Liver (tissue), 10 donors: ENCODE results near the gene ZDHHC8. TPM values are rescaled to one million over a fixed set of nuclear protein-coding genes. Genes with fewer than 3 reads are reported as not detected.

Source experiments
- DNase-seq: peaks from one replicate; pipeline ENCODE4 v3.0.0-alpha.2; 2017; ENCODE audit warnings: low spot score
- H3K27ac ChIP-seq, 2 donors: one replicate each; pipeline ENCODE4 v1.7.0; 2013; ENCODE audit warnings: inconsistent platforms in 2 of 2, low read length in 2 of 2, control low read depth in 1 of 2, low read depth in 1 of 2, mild to moderate bottlenecking in 1 of 2
- H3K27me3 ChIP-seq, 4 donors: one replicate each; pipeline versions ENCODE4 v1.6.1 to v1.7.0; 2013; ENCODE audit warnings: low read length in 3 of 4, inconsistent platforms in 1 of 4, mild to moderate bottlenecking in 1 of 4, moderate library complexity in 1 of 4; ENCODE audit not compliant: control insufficient read depth in 4 of 4, insufficient read depth in 4 of 4
- H3K36me3 ChIP-seq, 4 donors: one replicate each; pipeline versions ENCODE4 v1.6.1 to v1.7.0; 2013; ENCODE audit warnings: low read length in 3 of 4, mild to moderate bottlenecking in 3 of 4, low read depth in 1 of 4, moderate library complexity in 1 of 4; ENCODE audit not compliant: control insufficient read depth in 4 of 4, insufficient read depth in 3 of 4
- H3K4me1 ChIP-seq, 4 donors: one replicate each; pipeline versions ENCODE4 v1.6.1 to v1.7.0; 2013; ENCODE audit warnings: low read length in 3 of 4, mild to moderate bottlenecking in 3 of 4, moderate library complexity in 1 of 4; ENCODE audit not compliant: control insufficient read depth in 4 of 4, insufficient read depth in 4 of 4
- H3K4me3 ChIP-seq, 3 donors: one replicate each; pipeline versions ENCODE4 v1.6.1 to v1.7.0; 2013; ENCODE audit warnings: low read length in 3 of 3, control low read depth in 1 of 3, low read depth in 1 of 3, mild to moderate bottlenecking in 1 of 3
- H3K9ac ChIP-seq, 2 donors: one replicate each; pipeline ENCODE4 v1.7.0; 2013; ENCODE audit warnings: low read length in 2 of 2, mild to moderate bottlenecking in 2 of 2, moderate library complexity in 2 of 2, control low read depth in 1 of 2, low read depth in 1 of 2
- H3K9me3 ChIP-seq, 4 donors: one replicate each; pipeline versions ENCODE4 v1.6.1 to v1.7.0; 2013; ENCODE audit warnings: low read length in 3 of 4; ENCODE audit not compliant: control insufficient read depth in 4 of 4
- HNF4A ChIP-seq, 2 donors: conservative IDR thresholded peaks; 2 replicates each; pipeline ENCODE4 v1.6.1; 2016; ENCODE audit warnings: antibody characterized with exemption in 2 of 2, mild to moderate bottlenecking in 2 of 2
- RXRA ChIP-seq, 2 donors: IDR thresholded peaks; 2 replicates each; pipeline ENCODE4 v1.6.1; 2017 to 2018; ENCODE audit warnings: antibody characterized with exemption in 2 of 2, mild to moderate bottlenecking in 1 of 2
- WGBS: extraction: QIAGEN DNeasy Blood & Tissue Kit; methylation state at CpG from one replicate; pipeline ENCODE4 v1.1.7; 2013; 5-methylcytosine and 5-hydroxymethylcytosine counted together
- polyA plus RNA-seq, 2 donors: library from polyadenylated mRNA; stranded (reverse) in 1 of 2; unstranded in 1 of 2; fragments of 200-250 nt in 1 of 2; fragments of >200 nt in 1 of 2; fragmentation: Nextera tagmentation in 1 of 2; extraction: Ambion mirVana in 1 of 2; gene quantifications; one replicate each; pipeline versions ENCODE4 v1.2.1 to v1.2.3, GENCODE V29; 2013 to 2015
- small RNA-seq: library from RNA; depleted of rRNA; stranded (forward); fragments of <200 nt; gene quantifications from one replicate; pipeline ENCODE3, GENCODE V24; 2014
- total RNA-seq, 2 donors: library from RNA; depleted of rRNA; stranded (reverse); fragments of >200 nt; gene quantifications; one replicate each; pipeline ENCODE4 v1.2.3, GENCODE V29; 2014
- donor health status: healthy.
- donor health status: healthy.
- donor health status: healthy.
- donor health status: healthy.
- donor health status: healthy.

The ZDHHC8 gene
- total and polyA plus RNA-seq, 4 donors, result 2.9 to 11.8 (median 6.8) TPM

DNA sequence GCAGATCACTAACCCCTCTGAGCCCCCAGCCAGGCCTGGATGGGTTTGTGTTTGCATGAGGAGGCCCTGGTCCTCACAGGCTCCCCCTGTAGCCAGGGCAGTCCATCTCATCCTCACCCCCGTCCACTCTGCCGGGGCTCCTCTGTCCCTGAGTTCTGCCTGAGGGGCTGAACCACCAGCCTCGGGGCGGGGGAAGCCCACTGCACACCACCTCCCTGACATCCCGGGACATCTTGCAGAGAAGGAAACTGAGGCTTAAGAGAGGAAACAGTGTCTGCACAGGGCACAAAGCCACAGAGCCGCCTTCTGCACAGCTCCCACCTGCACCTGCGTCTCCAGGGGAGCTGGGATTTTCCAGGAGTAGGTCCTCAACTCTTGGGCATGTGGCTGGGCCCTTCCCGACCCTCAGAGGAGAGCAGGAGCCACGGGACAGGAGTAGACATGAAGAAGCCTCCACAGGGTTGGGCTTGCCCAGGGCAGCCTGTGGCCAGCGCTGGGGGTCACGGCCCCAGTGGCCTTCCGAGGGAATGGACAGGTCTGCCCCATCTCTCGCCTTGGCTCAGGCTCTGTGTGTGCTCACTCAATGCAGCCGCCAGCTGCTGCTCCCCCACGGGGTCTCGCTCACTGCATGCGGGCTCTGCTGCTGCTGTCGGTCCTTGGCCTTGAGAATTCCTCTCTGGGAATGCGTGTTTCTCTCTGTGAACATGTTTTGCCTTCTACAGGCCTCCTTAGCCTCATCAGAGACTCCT is 64.7 kb downstream of the ZDHHC8 start:
- Histone ChIP-seq H3K4me1 (peaks cover 0 to 5% (median 3%) of the 10 kb centered on the region in 4 donors), H3K27me3 (no peaks in the 10 kb centered on the region), H3K27ac (no peak overlapping the region), H3K9me3 (no peaks in the 10 kb centered on the region), H3K4me3 (no peak overlapping the region), H3K36me3 (no peaks in the 10 kb centered on the region), H3K9ac (no peak overlapping the region)
- WGBS, result 86% methylated on average over 19 of the region's 19 CpGs
- TF ChIP-seq RXRA (IDR thresholded peaks at IDR 0.05) (peak in 1 of 2 donors; percentile 35), HNF4A (conservative IDR thresholded peaks at IDR 0.05) (no peak)
- no peak for DNase-seq

Small RNA genes within 50 kb of the gene (small RNA-seq; reads per million reads assigned to genes)
- 0.11 reads per million for gene MIR6816
- gene RF00599, result not detected

Other genes with a start within 250 kb of the ZDHHC8 start
- gene COMT, start 190.0 kb upstream of the ZDHHC8 start, total RNA-seq, result 100 to 1,000 TPM in 1 of 2 donors, 10 to 100 TPM in 1; 75.3 to 136 TPM
- 100 to 1,000 TPM; 156 to 430 TPM for gene COMT, start 190.0 kb upstream of the ZDHHC8 start, polyA plus RNA-seq
- 10 to 100 TPM; 22.2 to 30.2 TPM for gene TXNRD2, start 190.0 kb upstream of the ZDHHC8 start, total RNA-seq
- gene TXNRD2, start 190.0 kb upstream of the ZDHHC8 start, polyA plus RNA-seq, result 10 to 100 TPM; 37.0 to 41.3 TPM
- 10 to 100 TPM; 41.6 to 48.8 TPM for gene ARVCF, start 115.0 kb upstream of the ZDHHC8 start, total RNA-seq
- 10 to 100 TPM in 1 of 2 donors, 1 to 10 TPM in 1; 3.8 to 10.6 TPM for gene ARVCF, start 115.0 kb upstream of the ZDHHC8 start, polyA plus RNA-seq
- gene TANGO2, start 110.7 kb upstream of the ZDHHC8 start, total RNA-seq, result 100 to 1,000 TPM in 1 of 2 donors, 10 to 100 TPM in 1; 20.5 to 153 TPM
- 10 to 100 TPM; 10.8 to 11.7 TPM for gene TANGO2, start 110.7 kb upstream of the ZDHHC8 start, polyA plus RNA-seq
- gene DGCR8, start 51.6 kb upstream of the ZDHHC8 start, total RNA-seq, result 10 to 100 TPM; 22.6 to 27.1 TPM
- gene DGCR8, start 51.6 kb upstream of the ZDHHC8 start, polyA plus RNA-seq, result 1 to 10 TPM; 7.9 to 9.0 TPM
- 100 to 1,000 TPM in 1 of 2 donors, 10 to 100 TPM in 1; 77.4 to 102 TPM for gene RANBP1, start 15.7 kb upstream of the ZDHHC8 start, total RNA-seq
- gene RANBP1, start 15.7 kb upstream of the ZDHHC8 start, polyA plus RNA-seq, result 10 to 100 TPM; 62.3 to 98.1 TPM
- gene TRMT2A, start 14.6 kb upstream of the ZDHHC8 start, total RNA-seq, result 10 to 100 TPM; 26.2 to 32.9 TPM
- gene TRMT2A, start 14.6 kb upstream of the ZDHHC8 start, polyA plus RNA-seq, result 10 to 100 TPM; 19.9 to 24.1 TPM
- not detected for gene CCDC188, start 19.3 kb downstream of the ZDHHC8 start, total RNA-seq
- not detected for gene CCDC188, start 19.3 kb downstream of the ZDHHC8 start, polyA plus RNA-seq
- gene RTN4R, start 136.5 kb downstream of the ZDHHC8 start, total RNA-seq, result 1 to 10 TPM in 1 of 2 donors, under 1 TPM in 1; 0.33 to 1.1 TPM
- 10 to 100 TPM in 1 of 2 donors, 1 to 10 TPM in 1; 1.2 to 10.4 TPM for gene RTN4R, start 136.5 kb downstream of the ZDHHC8 start, polyA plus RNA-seq
- 10 to 100 TPM; 40.7 to 58.8 TPM for gene DGCR6L, start 188.3 kb downstream of the ZDHHC8 start, total RNA-seq
- 100 to 1,000 TPM in 1 of 2 donors, 10 to 100 TPM in 1; 88.2 to 105 TPM for gene DGCR6L, start 188.3 kb downstream of the ZDHHC8 start, polyA plus RNA-seq